Measurements from ENCODE around the gene OTOP1.
A peak's percentile ranks its signal among the peaks of the same experiment; 100 is the strongest.
"Not testable (repeated sequence)": the region's sequence is repeated elsewhere in the genome, so short reads cannot be mapped to it uniquely, and the experiment has no call there.

The OTOP1 gene

GRCh38 chr4:4227510-4228355 is 1.0 kb upstream of the OTOP1 start:
- no peak for DNase-seq

GRCh38 chr4:4225915-4226605 is 669 bp downstream of the OTOP1 start:
- no peak for DNase-seq

GRCh38 chr4:4217113-4217512 is 9.6 kb downstream of the OTOP1 start:
- DNase-seq = no peak

GRCh38 chr4:4216648-4217047 is 10.1 kb downstream of the OTOP1 start:
- DNase-seq = no peak

GRCh38 chr4:4213674-4214073 is 13.1 kb downstream of the OTOP1 start:
- not testable (repeated sequence) for DNase-seq

GRCh38 chr4:4206204-4206603 is 20.5 kb downstream of the OTOP1 start:
- DNase-seq = no peak

GRCh38 chr4:4204401-4204745 is 22.4 kb downstream of the OTOP1 start:
- no peak for DNase-seq

GRCh38 chr4:4203688-4204400 is 22.9 kb downstream of the OTOP1 start:
- no peak for DNase-seq

- no peak for DNase-seq
Measured at GRCh38 chr4:4202510-4202909, 24.2 kb downstream of the OTOP1 start.

- no peak for DNase-seq
Measured at GRCh38 chr4:4200624-4201023, 26.1 kb downstream of the OTOP1 start.

- no peak for DNase-seq
Measured at GRCh38 chr4:4195354-4195753, 31.4 kb downstream of the OTOP1 start.

GRCh38 chr4:4188557-4188956 is 38.2 kb downstream of the OTOP1 start:
- DNase-seq = peak; percentile 51

GRCh38 chr4:4185528-4185927 is 41.2 kb downstream of the OTOP1 start:
- no peak for DNase-seq

GRCh38 chr4:4182835-4183568 is 43.7 kb downstream of the OTOP1 start:
- DNase-seq = no peak

- DNase-seq = no peak
Measured at GRCh38 chr4:4170596-4171150, 56.1 kb downstream of the OTOP1 start.

- not testable (repeated sequence) for DNase-seq
Measured at GRCh38 chr4:4167981-4168780, 58.5 kb downstream of the OTOP1 start.

- DNase-seq = not testable (repeated sequence)
Measured at GRCh38 chr4:4166986-4167385, 59.7 kb downstream of the OTOP1 start.

- not testable (repeated sequence) for DNase-seq
Measured at GRCh38 chr4:4165701-4166392, 60.9 kb downstream of the OTOP1 start.

- not testable (repeated sequence) for DNase-seq
Measured at GRCh38 chr4:4164532-4165173, 62.1 kb downstream of the OTOP1 start.

- not testable (repeated sequence) for DNase-seq
Measured at GRCh38 chr4:4162186-4162585, 64.5 kb downstream of the OTOP1 start.

All from NCI-H1092 treated with DMSO at 0.1 percent for 48 hours (cell line).